Hepatic stellate cell (primary cell): Measurements from ENCODE around the gene TRPM4.
"Not testable (repeated sequence)": the region's sequence is repeated elsewhere in the genome, so short reads cannot be mapped to it uniquely, and the experiment has no call there.

Source experiments
- DNase-seq: peaks from one replicate; pipeline ENCODE4 v3.0.0; 2011; ENCODE audit warnings: low spot score

Gene TRPM4

GRCh38 chr19:49157445-49158224, at the start of gene TRPM4:
TSS of gene TRPM4 (plus strand) at chr19:49157792. CDS start at chr19:49157867, 75 bp downstream.
- peak; percentile 94 for DNase-seq

DNA sequence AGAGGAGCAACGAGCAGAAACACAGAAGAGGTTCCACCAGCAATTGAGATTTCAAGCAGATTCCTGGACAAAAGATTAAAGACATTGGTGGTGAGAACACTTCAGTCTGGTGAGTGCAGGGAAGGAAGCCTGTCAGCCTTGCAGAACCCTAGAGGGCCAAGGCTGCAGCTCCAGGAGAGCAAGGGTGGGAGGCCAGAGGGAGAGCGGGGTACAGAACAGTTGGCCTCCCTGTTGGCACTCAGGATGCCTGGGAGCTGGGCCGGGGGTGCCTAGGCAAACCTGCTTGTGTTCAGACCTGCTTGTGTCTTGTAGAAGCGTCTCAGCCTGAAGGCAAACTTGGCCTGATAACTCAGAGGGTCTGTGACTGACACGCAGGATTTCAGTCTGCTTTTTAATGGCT, 48.5 kb upstream of the TRPM4 start:
- DNase-seq: no peak

DNA sequence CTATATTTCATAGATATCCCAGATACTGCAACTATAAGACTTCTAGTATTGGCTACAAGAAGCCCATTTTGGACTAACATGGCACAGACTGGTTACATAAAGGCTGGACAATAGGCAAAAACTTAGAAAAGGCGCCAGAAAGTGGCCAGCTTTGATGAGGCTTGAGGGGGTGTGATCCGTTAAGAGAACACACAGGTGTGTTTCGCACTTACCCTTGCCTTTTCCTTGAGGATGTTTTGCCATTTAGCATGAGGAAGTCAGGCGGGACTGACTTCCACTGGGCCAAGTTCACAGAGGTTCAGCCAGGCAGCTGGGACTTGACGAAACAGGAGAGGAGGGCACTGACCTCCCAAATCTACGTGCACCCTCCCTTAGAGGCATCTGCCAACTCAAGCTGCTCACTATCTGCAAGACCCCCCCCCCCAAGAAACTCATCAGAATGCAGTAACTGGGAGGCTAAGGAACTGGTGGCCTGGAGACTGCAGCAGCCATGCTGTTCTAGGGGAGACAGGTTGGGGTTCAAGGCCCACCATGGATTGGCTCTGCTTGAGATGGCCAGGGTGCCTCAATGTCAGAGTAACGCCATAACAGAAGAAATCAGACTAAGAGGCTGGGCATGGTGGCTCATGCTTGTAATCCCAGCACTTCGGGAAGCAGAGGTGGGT, 47.9 kb upstream of the TRPM4 start:
- DNase-seq: no peak

DNA sequence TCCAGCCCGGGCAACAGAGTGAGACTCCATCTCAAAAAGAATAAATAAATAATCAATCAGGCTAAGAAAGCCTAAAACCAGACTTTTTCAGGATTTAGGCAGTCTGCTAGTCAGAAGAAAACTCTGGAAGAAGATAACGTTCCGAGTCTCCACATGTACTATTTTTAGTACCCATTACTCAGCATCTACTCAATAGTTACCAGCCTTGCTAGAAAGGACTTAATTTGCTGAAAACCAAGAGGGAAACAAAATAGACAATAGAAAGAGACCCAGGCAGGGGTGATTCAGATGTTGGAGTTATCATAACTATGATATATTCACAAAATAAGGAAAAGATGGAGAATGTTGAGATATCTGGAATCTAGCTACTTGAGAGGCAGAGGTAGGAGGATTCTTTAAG, 47.0 kb upstream of the TRPM4 start:
- DNase-seq: peak; percentile 67

- no peak for DNase-seq
Measured at GRCh38 chr19:49111218-49111998, 46.2 kb upstream of the TRPM4 start.

DNA sequence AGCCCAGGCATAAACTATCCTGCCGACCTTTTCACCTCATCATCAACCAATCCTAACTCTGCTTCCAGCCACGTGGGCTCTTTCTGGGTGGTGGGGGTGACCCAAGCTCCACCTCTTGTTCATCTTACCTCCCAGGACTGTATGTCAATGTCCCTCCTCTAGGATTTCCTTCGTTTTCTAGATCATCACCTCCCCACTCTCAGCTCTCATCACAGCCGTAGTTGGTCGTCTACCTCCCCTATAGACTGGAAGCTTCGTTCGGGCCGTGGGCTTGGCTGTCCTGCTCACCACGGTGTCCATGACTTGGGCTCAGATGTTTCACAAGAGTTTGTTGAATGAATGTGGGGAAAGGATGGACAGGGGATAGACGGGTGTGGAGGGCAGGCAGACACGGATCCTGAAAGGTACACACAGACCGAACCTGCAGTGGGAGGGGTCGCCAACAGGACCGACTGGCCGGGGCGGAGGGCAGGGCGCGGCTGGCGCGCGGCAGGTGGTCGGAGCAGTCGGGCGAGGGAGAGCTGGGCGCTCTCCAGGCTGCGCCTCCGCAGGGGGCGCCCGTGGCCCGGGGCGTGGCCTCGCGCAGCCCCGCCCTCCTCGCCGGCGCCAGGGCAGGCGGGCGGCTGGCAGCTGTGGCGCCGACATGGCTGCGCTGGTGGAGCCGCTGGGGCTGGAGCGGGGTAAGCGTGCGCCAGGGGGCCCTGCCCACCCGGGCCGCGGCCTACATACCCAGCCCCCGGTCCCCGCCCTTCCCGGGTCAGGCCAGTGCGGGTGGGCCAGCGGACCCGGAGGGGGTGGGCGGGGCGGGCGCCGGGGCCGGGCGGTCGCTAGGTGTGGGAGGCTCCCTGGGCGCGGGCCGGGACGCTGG, 43.6 kb upstream of the TRPM4 start, which contains the start of gene LIN7B:
Gene LIN7B, plus strand, starts transcription at position 609 of the 868 bp plus-strand sequence. Its CDS starts 35 bp downstream, at position 644.
- peak; percentile 87 for DNase-seq

DNA sequence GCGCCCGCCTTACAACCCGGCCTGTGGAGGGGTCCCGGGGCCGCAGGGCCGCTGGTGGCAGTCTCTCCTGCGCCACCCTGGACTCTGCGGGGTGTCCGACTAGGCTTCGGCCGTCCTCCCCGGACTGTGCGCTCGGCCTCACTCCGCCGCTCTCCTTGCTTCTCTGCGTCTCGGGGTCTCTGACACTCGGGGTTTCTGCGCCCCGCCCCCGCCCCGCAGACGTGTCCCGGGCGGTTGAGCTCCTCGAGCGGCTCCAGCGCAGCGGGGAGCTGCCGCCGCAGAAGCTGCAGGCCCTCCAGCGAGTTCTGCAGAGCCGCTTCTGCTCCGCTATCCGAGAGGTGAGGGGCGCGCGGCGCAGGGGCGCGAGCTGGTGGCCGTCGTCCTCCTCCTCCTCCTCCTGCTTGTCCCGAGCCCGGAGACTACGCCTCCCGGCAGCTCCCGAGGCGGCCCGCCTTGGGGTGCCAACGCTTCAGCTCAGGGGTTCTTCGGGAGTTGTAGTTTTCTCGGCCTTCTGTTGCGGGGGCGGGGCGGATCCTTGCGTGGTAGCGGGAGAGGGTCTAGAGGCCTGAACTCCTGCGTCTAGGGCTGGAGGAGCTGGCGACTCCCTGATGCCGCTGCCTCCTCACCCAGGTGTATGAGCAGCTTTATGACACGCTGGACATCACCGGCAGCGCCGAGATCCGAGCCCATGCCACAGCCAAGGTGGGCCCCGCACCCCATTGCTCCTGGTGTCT, 42.8 kb upstream of the TRPM4 start:
- peak; percentile 53 for DNase-seq

GRCh38 chr19:49116544-49116943, 41.0 kb upstream of the TRPM4 start:
- DNase-seq: no peak

GRCh38 chr19:49117677-49118564, 39.7 kb upstream of the TRPM4 start:
- no peak for DNase-seq

GRCh38 chr19:49118565-49119410, 38.8 kb upstream of the TRPM4 start, which contains the start of gene C19orf73:
TSS of gene C19orf73 (minus strand) at chr19:49119143. CDS start at chr19:49119022, 121 bp downstream.
- peak; percentile 99 for DNase-seq

- peak; percentile 81 for DNase-seq
Measured at GRCh38 chr19:49119411-49120324, 37.9 kb upstream of the TRPM4 start, which contains the start of gene PPFIA3. TSS of gene PPFIA3 (plus strand) at chr19:49119544. CDS start at chr19:49127874, 8,330 bp downstream.

- DNase-seq: no peak
Measured at GRCh38 chr19:49120325-49120683, 37.3 kb upstream of the TRPM4 start.

GRCh38 chr19:49120868-49121267, 36.7 kb upstream of the TRPM4 start:
- DNase-seq: no peak

- not testable (repeated sequence) for DNase-seq
Measured at GRCh38 chr19:49121841-49122240, 35.8 kb upstream of the TRPM4 start.

DNA sequence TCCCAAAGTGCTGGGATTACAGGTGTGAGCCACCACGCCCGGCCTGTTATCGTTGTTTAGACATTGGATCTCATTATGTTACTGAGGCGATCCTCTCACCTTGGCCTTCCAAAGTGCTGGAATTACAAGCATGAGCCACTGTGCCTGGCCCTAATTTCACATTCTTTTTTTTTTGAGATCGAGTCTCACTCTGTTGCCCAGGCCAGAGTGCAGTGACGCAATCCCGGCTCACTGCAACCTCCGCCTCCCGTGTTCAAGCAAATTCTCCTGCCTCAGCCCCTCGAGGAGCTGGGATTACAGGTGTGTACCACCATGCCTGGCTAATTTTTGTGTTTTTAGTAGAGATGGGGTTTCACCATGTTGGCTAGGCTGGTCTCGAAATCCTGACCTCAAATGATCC, 34.3 kb upstream of the TRPM4 start:
- DNase-seq: not testable (repeated sequence)

DNA sequence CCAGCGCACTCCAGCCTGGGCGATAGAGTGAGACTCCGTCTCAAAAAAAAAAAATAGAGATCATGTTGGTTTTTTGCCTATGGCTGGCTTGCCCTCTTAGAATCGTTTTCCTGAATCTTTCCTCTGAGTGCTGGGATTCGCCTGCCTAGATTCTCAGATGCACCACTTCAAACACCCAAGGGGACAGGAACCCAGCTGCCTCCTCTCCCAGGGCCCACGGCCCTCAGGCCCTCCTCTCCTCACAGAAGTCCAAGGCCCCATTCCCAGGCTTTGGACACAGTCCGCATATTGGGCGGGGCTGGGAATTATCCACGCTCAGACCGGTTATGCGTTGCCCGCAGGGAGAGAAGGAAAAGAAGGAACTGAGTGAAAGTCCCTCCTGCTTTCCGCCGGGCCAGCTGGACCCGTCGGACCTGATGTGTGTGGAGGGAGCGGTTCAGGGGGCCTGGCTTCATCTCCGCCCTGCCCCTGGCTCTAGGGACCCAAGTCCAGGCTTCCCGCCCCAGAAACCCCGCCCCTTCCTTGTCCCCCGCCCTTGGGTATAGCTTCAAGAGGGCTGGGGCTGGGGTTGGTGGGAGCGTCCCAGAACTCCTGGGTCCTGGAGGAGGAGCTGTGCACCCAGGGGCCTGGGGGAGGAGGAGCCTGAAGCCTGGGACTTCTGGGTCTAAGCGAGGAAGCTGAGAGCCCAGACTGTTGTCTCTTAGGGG, 32.4 kb upstream of the TRPM4 start:
- DNase-seq: no peak

- DNase-seq: no peak
Measured at GRCh38 chr19:49126575-49126974, 31.0 kb upstream of the TRPM4 start.
